Stimulated activated CD4-positive, alpha-beta T cell treated with anti-CD3 and anti-CD28 coated beads, Interleukin-2, amount 100 ng/mL, for 48 hours (primary cell): ENCODE results near the gene LRRN4.

Source experiments
- DNase-seq, 2 donors: peaks; one replicate each; pipeline ENCODE4 v3.0.0-alpha.2; 2020

Gene LRRN4

DNA sequence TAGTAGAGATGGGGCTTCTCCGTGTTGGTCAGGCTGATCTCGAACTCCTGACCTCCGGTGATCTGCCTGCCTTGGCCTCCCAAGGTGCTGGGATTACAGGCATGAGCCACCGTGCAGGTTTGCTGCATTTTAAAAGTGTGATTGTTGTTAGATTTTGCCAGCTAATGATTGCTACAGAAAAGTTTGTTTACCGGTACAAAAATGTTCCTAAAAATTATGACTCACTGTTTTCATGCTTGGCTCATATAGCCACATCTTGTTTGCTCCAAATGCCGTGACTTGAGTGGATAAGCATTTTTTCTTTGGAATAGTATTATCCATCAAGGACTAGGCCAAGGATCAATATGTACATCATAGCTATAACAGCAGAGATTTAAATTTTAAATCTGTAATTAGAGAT is 24.3 kb downstream of the LRRN4 start:
- no peak for DNase-seq

DNA sequence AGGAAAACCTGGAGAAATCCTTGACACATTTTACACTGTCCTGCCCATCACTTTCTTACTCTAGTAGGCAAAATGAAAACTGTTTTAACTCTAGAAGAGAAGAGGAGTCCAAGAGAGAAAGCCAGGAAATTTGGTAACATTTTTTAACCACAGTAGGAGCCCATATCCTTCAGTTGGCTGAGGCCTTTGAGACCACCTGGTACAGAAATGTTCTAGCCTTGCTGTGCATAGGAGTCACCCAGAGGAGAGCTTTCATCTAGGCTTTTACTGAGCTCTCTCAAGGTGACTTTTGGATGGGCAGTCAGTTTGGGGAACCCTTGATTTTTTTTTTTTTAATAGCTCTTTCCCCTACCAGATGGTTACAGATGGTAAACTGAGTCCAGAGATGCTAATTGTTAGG is 25.0 kb downstream of the LRRN4 start:
- DNase-seq = no peak

- no peak for DNase-seq
Observed at GRCh38 chr20:6026051-6026450, 27.8 kb downstream of the LRRN4 start.

DNA sequence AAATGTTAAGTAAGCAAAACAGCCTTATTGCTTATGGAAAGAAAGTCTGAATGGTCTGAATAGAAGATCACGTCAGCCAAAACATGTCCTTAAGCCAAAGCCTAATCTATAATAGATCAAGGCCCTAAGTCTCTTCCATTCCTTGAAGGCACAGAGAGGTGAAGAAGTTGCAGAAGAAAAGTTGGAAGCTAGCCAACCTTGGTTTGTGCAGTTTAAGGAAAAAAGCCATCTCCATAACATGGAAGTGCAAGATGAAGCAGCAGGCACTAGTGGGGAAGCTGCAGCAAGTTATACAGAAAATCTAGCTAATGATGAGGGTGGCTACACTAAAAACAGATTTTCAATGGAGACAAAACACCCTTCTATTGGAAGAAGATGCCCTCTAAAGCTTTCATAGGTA is 29.1 kb downstream of the LRRN4 start:
- DNase-seq = no peak

DNA sequence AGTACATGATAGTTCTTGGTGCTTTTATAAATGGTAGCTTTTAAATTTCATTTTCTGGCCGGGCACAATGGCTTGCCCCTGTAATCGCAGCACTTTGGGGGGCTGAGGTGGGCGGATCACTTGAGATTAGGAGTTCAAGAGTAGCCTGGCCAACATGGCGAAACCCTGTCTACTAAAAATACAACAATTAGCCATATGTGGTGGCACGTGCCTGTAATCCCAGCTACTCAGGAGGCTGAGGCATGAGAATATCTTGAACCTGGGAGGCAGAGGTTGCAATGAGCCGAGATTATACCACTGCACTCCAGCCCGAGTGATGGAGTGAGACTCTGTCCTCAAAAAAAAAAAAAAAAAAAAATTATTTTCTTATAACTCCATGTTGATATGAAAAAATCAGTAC is 36.0 kb downstream of the LRRN4 start:
- DNase-seq = no peak

DNA sequence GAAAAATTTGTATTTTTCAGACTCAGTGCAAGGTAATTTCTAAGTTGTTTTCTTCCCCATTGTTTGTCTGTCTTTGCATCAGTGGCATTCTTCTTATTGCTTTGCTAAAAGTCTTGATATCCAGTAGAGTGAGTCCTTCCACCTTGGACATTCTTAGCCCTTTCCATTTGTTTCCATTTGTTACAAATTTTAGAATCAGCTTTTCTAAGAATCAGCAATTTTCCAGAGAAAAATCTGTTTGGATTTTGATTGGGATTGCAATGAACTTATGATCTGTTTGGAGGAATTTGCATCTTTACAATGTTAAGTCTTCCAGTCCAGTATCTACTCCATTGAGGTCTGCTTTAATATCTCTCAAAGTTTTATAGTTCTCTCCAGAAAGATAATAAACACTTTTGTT is 36.4 kb downstream of the LRRN4 start:
- no peak for DNase-seq

DNA sequence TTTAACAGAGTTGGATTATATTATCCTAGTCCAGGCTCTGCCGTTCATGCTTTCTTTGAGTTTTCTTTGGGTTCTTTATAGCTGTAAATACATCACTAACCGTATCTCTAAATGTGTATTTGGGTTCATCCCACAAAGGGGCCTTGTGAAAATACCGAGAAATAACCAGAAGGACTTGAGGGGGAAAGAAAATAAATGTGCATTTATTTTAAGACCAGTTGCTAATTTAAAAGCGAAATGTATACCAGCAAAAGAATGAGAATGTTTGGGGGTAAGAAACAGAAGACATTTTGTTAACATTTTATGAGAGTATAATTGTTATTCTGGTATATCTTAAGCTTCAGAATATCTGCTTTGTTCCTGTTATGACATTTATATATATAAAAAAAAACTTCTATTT is 38.9 kb downstream of the LRRN4 start:
- DNase-seq = no peak

DNA sequence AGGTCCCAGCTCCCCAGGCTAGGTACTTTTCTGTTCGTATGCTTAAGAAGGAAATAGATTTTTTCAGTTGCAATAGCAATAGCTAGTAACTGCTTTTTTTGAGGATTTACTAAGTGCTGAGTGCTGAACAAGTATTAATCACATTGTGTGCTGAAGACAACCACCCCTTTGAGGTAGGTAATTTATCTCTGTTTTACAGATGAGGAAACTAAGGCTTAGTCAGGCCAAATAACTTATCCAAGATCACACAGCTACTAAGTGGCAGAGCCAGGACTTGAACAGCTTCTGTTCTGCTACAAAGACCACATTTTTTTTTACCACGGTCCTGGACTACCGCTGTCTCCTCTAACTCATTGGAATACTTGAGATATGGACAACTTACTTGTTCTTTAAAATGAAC is 39.8 kb downstream of the LRRN4 start:
- no peak for DNase-seq

DNA sequence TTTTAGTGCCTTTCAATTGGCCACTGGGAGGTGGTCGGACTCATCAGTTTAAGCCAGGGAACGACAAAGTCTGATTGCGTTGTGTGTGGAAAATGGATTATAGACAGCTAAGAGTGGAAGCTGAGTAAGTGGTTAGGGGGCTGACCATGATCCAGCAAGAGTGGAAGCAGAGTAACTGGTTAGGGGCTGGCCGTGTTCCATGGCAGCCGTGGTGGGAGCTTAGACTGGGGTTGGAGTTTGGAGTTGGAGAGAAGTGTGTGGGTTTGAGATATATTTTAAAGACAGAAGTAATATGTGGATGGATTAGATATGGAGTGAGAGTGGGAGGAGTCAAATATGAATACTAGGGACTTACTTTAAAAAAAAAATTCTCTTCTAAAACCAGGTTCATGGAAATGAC is 41.7 kb downstream of the LRRN4 start:
- no peak for DNase-seq

DNA sequence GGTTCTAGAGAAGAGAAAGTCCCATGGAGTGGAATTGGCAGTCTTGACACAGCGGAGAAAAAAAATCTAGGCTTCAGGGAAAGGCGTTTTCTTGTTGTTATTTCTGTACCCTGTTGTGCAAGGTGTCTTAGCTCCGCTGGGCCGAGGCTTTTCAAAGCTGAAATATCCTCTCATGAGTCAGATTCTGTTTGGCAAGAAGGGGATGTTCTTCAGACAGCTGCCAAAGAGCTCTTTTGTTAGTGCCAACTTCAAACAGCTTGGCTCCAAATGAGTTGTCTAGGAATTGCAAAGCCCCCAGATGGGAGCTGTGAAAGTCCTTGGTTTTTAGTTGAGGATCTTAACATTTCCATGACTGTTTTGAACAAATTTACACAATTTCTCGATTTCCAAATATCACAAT is 45.6 kb downstream of the LRRN4 start:
- DNase-seq = no peak

DNA sequence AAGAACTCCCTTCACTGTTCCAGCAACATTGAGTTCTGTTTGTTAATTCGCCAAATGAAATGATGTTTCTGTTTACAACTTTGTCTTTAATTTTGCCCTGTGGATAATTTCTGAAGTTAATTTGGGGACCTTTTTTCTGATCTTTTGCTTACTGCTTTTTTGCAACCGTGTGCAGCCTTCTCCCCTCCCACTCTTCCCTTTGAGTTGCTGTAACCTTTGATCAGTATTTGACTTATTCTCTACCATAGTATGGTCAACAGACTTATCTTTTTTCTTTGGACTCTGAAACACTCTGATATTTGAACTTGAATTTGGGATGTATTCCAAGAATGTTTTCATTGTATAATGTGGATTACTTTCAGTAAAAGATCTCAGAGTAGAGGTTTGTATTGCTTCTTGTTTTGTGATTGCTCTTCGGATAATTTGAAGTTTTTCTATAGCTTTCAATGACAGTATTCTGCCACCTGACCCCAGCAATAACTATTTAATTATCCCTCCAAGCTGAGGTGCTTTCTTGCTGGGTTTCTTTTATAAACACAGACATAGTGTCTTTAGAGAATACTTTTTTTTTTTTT is 46.2 kb downstream of the LRRN4 start:
- DNase-seq = no peak

- DNase-seq = no peak
Observed at GRCh38 chr20:6007094-6007528, 46.7 kb downstream of the LRRN4 start.

DNA sequence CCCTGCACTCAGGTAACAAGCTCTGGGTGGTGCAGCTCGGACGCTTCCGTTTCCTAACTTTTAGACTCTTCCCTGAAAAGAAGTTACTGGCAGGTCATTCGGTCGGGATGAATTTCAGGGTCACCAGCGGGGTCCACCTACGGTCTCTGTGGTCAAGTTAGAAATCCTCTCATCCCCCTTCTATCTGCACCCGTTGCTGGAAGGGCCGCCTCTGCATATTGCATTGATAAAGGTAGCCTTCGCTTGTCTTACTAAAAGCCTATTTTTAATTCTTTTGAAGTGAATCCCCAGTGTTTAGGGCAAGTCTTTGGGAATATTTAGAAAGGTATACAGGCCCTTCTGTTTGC is 47.3 kb downstream of the LRRN4 start:
- DNase-seq = no peak

GRCh38 chr20:6000871-6001270 is 53.0 kb downstream of the LRRN4 start:
- no peak for DNase-seq

DNA sequence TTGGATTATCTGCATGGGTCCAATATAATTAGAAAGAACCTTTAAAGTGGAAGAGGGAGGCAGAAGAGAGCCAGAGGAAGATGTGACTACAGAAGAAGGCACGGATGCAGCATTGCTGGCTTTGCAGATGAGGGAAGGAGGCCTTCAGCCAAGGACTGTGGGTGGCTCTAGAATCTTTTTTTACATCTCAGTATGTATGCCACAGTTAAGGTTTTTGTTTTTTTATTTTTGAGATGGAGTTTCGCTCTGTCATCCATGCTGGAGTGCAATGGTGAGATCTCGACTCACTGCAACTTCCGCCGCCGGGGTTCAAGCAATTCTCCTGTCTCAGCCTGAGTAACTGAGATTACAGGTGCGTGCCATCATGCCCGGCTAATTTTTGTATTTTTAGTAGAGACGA is 54.1 kb downstream of the LRRN4 start:
- DNase-seq = no peak

GRCh38 chr20:5996765-5997164 is 57.1 kb downstream of the LRRN4 start:
- peak in 1 of 2 donors; percentile 5 for DNase-seq

GRCh38 chr20:5991623-5992441 is 62.0 kb downstream of the LRRN4 start:
- no peak for DNase-seq

DNA sequence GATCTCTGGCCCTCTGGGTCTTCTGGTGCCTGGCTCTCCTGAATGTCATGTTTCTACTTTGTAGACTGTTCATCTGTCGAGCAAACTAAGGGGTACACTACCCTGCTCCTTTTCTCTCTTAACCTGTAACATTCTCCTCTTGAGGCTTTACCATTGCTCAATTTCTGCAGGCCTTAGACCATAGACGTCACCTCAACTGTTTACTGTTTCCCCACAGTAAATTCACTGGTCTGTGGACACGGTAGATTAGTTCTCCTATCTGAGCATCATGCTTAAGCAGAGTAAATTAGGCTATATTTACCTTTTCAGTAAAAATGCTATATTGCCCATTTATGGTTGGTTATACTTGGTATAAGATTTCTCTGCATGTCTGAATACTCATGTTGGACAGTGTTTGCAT is 62.9 kb downstream of the LRRN4 start:
- no peak for DNase-seq
